Urothelium cell line (cell line): ENCODE data around the gene CDK2.
A peak's percentile ranks its signal among the peaks of the same experiment; 100 is the strongest.

Experiments
- DNase-seq: peaks from one replicate; pipeline ENCODE4 v3.0.0; 2011; ENCODE audit warnings: low spot score, mixed read lengths
- FAIRE-seq: peaks from 2 replicates; lab custom pipeline; 2011; peaks lifted over from hg19 to GRCh38; lab: Jason Lieb, UNC

CDK2 gene

DNA sequence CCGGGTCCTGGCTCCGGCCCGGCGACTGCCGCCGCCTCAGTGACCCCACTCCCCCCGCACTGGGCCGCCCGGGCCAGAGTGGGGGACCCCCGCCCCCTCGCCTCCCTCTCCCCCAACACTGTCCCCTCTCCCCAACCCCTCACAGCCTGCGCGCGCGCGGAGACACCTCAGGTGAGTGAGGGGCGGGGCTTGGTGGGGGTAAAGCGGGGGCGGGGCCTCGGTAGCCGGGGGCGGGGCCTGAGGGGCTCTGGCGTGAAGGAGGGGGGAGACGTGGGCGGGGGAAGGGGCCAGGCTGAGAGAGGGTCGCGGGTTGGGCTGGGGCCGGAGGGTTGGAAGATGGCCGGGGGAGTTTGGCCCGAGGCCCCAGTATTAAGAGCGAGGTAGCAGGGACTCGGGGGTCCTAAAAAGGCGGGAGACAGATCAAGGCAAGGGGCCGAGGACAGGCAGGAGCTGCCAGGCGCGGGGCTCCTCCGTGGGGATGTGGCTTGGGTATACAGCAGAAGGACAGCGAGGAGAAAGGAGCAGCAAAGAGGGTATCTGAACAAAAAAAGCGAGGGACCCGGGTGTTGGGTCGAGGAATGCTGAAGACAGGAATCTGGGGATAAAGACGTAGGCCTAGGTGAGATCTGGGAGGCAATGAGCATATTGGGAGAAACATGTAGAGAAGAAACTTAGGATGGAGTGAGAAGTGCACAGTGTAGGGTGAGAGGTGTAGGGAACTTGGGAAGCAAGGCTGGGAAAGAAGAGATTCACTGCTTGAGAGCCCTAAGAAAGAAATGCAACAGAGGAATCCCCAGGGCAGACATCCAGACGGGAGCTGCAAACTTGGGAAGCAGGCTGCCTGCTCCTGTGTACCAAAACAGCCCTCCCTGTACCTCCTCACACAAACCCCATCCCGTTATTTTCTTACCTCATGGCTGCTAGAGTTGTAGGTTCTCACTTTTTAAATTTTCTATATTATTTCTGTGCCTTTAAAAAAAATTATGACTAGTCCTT, 41.2 kb downstream of the CDK2 start:
- DNase-seq: peak; percentile 79
- no peak for FAIRE-seq

DNA sequence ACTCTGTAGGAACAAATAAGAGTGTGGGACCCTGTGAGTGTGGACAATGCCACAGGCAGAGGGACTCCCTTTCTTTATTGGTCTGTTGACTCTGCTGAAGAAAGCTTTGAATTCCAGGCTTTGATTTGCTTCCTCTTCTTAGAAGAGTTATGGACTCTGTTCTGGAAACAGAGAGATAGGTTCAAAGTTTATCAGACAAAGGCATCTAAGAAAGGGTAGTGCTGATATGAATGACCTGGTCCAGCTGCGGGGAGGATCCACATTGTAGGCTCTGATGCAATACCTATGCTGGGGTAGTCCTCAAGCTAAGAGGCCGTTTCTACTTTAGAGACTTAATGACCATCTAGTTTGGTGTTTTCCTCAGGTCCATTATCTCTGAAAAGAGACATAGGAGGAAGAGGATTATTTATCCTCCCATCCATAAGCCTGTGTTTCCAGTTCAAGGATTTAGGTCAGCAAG, 43.5 kb downstream of the CDK2 start:
- FAIRE-seq: no peak
- DNase-seq: no peak

- FAIRE-seq: no peak
Observed at GRCh38 chr12:56011509-56012090, 45.0 kb downstream of the CDK2 start.

DNA sequence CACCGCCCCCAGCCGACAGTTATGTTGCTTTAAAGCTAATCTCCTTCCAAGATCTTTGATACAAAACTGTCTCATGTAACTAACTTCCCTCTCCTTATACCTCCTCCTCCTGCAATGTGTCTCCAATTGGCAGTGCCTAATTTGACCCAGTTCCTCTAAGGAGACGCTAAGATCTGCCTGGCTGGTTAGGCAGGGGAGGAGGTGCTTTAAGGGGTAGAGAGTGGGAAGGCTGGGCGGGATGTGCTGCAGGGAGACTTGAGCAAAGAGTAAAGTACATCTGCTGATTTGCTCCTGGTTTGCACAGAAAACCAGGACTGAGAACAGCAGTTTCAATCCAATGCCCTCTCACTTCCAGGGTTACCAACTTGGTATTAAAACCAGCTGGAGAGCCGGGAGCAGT, 46.9 kb downstream of the CDK2 start:
- no peak for DNase-seq
- no peak for FAIRE-seq

More at GRCh38 chr12:56011509-56012090, 45.0 kb downstream of the CDK2 start:
- DNase-seq: no peak

- no peak for FAIRE-seq
Observed at GRCh38 chr12:56014205-56014604, 47.6 kb downstream of the CDK2 start.

GRCh38 chr12:56017181-56017580, 50.6 kb downstream of the CDK2 start:
- DNase-seq: no peak
- FAIRE-seq: no peak

More at GRCh38 chr12:56014205-56014604, 47.6 kb downstream of the CDK2 start:
- no peak for DNase-seq

DNA sequence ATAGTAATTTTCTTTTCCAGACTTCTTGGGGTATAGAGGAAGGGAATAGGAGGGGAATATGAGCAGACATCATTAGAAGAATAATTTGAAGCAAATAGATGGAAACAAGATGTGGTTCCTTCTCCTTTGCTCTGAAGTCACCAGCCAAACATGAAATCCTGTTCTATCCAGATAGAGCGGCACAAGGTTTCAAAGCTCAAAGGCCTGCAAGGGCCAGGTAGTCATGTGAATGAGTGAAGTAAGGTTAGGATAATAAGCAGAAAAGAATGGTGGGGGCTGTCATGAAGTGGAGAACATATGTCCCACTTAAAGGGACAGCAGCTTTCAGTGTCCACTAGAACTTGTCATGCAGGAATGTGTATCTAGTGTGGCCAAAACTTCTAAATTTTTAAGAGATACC, 51.7 kb downstream of the CDK2 start:
- DNase-seq (no peak), FAIRE-seq (no peak)

DNA sequence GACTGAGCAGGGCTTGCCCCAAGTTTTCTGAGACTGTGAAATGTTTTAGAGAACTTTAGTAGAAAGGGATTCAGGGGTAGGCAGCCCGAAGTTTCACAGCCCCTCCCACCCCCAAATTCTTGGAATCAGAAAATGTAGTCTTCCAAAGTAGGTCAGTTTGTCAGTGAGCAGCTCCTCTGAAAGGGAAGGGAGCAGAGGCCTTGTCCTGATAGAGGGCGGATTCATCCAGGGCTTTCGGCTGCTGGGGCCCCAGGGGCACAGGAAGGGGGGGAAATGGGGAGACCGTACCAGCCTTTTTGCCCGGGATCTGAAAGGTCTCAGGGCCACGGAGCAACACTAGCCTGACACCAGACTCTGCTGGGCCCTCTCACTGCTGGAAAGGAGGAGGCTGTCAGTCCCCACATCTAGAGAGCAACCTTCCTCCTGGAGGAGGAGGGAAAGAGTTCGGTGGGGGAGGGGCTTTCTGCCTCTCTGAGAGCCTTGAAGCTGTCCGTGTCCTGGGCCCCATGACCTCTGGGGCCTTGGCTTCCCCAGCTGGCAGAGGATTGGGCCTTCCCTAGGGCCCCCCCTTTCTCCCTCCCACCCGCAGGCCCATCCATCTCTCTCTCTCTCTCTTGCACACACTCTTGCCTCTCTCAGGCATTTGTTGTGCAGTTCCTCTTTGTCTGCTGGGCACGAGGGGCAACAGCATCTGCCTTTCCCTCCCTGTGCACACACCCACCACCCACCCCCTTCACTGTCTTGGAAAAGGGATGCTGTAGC, 54.0 kb downstream of the CDK2 start, which contains the start of gene IKZF4:
Gene IKZF4 (plus strand): TSS at position 621 of the 762 bp plus-strand sequence. CDS start 451 bp downstream, outside the sequence.
- FAIRE-seq: no peak
- no peak for DNase-seq

GRCh38 chr12:56021889-56022497, 55.4 kb downstream of the CDK2 start:
- FAIRE-seq (no peak), DNase-seq (no peak)
